NCI-H2107 (cell line): Measurements from ENCODE around the gene CWC25.
"Not testable (repeated sequence)": the region's sequence is repeated elsewhere in the genome, so short reads cannot be mapped to it uniquely, and the experiment has no call there.

Source experiments
- DNase-seq: peaks from one replicate; lab custom pipeline; 2025; lab: John Stamatoyannopoulos, UW

CWC25 gene

DNA sequence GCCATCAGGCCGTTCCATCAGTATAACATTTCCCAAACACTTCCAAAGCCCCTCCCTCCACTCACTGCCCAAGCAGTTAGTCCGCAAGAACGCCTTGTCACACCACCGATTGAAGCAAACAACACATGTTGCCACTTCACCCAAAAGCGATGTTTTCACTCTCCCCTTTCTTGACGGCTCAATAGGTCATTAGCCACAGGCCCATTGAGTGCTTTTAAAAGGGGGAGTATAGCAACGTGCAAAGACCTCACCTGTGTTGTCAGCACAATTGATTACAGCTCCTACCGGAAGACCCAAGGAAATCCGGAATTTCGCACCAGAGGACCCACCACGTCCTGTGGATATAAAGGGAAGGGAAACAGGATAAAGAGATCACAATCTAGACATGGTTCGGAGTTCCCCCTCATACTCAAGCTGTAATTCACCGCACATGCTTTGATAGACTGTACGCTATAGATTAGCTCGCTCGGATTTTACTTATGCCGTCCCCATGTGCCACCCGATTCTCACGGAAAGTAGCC lies 27.7 kb upstream of the CWC25 start:
- no peak for DNase-seq

DNA sequence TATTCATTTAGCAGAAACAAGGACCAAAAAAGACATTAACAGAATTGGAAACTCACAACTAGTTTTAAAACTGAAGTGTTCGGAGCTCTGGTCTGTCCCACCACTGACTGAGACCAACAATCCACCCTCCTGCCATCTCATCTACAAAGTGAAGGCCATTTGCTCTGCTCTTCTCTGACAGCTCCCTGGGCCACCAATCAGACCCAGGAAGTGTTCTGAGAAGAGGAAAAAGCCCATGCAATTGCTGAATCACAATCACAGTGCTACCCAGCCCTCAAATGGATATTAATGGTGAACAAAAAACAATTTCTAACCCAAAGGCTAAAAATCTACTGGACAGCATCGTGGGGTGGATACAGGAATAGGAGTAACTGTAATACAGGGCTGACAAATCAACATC lies 26.3 kb upstream of the CWC25 start:
- DNase-seq, result no peak

DNA sequence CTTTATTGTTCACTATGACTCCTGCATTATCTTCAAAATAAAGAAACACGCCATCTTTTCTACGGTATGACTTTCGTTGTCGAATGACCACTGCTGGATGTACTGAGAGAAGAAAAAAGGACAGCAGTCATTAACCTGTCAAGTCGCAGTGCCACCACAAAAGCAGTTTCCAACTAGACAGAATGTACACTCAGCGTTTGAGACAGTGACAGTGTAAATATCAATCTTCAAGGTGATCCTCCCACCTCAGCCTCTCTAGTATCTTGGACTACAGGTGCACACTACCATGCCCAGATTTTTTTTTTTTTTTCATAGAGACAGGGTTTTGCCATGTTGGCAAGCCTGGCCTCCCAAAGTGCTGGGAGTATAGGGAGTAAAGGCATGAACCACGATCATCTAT lies 25.3 kb upstream of the CWC25 start:
- no peak for DNase-seq

DNA sequence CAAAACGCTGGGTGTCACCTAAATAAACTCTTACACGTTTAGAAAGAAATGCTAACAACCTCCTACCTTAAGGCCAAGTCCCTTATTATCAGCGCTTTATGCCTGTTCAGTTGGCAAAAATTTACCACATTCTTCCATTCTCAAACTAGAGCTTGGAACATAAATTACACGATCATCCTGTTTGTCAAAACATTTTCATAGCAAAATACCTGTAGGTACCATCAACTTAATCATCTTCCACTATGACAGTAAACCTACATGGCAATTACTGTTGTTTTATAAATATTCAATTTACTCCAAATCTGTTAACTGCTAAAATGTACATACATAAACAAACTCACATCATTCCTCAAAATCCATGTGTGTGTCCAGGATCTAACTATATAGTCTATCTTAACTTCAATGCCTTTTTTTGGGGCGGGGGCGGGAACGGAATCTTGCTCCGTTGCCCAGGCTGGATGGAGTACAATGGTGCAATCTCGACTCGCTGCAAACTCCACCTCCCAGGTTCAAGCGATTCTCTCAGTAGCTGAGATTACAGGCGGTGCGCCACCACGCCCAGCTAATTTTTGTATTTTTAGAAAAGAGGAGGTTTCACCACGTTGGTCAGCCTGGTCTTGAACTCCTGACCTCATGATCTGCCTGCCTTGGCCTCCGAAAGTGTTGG lies 24.0 kb upstream of the CWC25 start:
- no peak for DNase-seq

DNA sequence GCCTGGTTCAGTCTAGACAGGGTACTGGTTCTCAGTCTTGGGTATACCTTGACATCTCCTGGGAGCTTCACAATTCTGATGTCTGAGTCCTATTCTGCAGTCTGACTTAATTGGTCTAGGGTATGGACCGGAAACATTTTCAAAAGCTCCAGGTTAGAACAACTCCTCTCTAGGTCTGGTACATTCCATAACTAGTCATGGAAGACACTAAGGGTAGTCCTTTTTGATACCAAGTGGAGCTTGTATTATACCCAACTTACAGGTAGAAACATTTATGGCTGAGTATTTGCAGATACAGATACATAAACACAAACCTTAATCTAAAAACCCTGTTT lies 23.4 kb upstream of the CWC25 start:
- DNase-seq, result no peak

DNA sequence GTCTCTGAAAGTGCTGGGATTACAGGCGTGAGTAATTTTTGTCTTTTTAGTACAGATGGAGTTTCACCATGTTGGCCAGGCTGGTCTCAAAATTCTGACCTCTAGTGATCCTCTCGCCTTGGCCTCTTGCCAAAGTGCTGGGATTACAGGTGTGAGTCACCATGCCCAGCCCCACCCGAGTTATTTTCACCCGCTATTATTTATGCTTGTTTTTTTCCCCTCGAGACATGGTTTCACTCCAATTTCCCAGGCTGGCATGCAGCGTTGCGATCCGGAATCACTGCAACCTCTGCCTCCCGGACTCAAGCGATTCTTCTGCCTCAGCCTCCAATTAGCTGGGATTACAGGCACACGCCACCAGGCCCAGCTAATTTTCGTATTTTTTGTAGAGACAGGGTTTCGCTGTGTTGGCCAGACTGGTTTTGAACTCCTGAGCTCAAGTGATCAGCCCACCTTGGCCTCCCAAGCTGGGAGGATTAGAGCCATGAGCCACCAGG lies 19.2 kb upstream of the CWC25 start:
- DNase-seq, result no peak

DNA sequence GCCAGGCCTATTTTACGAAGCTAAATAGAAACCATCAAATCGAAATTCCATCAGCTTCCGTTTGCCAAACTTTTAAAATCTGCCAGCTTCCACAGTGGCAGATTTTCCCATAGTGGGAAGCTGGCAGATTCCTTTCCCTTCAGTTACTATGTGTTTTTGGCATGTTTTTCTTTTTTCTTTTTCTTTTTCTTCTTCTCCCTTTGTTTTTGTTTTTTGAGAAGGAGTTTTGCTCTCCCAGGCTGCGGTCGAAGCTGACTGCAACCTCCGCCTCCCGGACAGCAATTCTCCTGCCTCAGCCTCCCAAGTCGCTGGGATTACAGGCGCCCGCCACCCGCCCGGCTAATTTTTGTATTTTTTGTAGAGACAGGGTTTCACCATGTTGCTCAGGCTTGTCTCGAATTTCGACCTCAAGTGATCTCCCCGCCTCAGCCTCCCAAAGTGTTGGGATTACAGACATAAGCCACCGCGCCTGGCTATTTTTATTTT lies 684 bp upstream of the CWC25 start:
- no peak for DNase-seq

DNA sequence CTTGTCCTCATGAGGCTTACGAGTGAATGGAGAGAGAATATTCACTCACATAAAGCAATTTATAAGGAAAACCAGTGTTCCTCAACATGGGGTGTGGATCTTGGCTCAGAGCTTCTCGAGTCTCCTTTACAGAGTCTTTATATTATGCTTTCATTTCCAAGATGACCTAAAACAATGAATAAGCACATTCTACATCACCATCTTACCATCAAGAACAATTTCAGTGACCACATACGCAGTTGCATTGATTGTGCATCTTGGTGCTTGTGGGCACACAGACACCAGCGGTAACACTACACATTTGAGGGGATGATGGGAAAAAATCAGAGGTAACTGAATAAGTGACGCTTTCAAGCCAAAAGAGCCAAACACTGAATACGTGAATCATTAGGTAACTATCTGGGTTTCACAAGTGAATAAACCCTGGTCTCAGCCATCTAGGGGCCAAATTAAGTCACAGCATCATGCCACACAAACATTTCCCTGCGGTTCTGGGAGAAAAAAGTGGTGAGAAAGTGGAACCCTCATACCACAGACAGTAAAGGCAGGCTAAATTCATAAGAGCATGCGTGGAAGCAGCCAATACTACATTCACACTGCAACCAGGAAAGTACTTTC lies 9.4 kb downstream of the CWC25 start:
- no peak for DNase-seq

DNA sequence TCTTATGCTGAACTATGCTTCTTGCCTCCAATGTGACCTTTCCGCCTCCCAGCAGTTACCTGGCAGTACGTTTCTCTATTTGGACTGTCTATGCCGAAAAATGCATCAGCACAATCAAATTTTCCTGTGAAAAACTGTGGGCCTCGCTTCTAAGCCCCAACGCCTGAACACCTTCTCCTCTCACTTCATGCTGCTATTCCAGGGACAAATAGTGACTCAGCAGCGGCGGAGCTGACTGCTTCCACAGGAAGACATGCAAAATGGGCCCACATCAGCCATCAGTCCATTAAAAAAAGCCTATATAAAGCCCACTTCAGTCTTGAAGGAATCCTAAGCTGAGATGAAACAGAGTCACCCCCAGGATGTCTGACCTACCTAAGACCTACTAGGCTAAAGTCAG lies 15.3 kb downstream of the CWC25 start:
- DNase-seq, result no peak

DNA sequence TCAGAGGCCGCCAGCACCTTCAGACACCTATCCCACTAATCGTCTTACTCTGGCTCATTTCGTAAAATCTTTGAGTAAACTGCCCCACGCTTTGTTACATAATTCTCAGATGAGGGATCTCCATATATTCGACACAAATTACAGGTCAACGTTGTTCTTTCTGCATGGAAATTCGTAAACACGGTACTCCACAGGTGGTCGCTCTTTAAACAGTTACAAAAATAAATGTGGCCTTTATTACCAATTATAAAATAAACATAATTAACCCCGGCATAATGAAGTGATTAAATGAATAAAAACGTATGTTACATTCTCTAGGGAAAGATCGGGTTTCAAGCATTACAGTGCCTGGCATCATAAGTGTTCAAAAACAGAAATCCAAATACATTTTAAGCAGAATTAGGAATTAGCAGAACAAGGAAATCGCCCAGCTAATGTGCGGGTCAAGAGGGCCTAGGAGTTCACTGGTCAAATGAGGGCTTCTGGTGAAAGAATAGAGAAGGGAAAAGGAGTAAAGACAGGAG lies 24.8 kb downstream of the CWC25 start:
- no peak for DNase-seq

DNA sequence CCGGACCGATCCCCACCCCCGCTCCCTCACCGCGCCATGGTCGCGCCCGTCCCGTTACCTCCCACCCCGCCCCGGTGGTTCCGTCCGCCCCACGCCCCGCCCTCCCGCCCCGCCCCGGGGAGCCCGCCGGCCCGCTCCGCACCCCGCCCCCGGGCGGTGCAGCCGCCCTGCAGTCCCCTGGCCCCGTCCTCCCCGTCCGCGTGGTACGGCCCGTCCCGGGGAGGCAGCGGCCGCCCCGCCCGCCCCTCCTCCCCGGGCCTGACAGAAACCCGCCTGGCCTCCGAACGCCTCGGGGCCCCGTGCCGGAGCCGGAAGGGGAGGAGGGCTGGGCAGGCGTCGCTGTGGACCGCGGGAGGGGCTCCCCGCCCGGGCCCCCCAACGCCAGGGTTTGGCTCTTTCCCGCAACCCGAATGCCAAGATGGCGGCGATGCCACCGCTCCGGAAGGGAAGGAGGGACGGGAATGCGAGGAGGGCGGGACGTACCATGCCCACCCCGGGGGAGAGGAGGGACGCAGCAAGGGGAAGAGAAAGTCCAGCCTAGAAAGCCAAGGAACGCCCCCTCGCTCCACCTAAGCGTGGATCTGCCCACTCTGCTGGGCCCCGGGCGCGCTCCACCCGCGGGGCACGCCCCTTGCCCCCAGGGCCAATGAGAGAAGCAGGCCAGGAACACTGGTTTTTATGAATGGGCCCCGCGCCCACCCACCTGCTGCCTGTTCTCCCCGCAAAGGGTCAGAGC lies 25.5 kb downstream of the CWC25 start, which contains the start of gene PIP4K2B:
Gene PIP4K2B, minus strand, starts transcription at position 56 of the 736 bp plus-strand sequence. CDS start 132 bp downstream, outside the sequence.
- peak; percentile 96 for DNase-seq

DNA sequence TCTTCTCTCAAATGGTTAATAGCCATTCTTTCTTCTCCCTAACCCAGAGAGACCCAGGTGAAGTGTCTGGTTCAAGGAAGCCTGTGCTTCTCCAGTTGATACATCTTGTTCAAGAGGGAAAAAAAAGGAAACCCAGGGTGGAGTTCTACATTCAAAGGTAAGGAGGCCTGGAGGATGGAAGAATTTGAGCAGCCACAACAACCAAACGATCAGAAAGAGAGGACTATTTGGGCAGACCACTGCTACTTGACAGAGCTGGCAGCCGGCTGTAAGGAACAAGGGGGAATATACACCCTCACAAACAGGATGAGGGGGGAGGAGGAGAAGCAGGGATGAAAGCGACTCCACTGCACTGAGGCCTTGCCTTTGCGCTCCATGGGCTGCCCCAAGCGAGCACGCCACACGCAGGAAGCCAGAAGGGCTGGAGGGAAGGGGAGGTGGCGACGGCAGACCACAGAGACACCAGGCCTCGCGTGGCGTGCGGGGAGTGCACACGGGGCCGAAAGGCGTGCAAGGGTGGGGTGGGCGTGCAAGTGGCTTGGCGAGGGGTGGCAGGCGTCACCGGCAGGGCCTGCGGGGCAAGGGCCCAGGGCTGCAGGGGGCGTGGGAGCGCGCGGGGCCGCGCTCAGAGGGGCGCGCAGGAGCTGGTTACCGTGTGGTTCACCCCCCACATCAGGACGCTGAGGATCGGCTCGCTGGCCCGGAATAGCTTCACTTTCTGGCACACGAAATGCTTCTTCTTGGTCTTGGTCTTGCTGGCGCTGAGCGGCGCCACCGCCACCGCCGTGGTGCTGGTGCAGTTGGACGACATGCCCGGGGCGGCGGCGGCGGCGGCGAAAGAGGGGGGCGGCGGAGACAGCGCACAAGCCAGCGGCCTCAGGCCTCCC lies 26.3 kb downstream of the CWC25 start:
- DNase-seq, result no peak

DNA sequence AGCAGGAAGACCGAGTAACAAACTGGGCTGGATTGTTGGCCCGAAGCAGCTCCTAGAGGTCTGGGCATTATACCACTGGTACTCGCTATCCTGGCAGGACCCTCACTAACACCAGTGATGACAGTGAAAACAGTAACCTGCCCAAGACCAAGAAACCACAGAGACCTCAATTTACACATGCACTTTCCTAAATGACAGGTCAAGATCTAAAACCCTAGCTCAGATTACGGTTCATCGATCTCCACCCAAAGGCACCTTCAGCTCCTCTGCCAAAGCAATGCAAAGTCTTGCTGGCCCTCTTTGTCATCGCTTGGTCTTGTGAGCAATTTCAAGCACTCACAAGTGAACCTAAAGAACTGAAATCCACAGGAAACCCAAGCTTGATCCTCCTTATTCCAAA lies 27.3 kb downstream of the CWC25 start:
- DNase-seq, result no peak

DNA sequence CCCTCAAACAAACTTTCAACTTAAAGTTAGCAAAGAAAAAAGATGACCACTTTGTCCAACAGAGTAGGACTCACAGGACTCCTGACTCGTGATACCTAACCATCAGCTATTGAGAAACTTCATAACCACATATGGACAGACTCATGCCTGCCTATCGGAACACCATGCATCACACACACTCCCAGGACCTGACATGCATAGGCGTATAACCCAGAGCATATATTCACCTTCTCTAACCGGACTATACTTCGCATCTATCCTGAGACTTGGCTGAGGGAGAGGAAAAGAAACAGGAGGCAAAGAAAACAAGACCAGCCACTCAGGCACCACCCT lies 28.0 kb downstream of the CWC25 start:
- DNase-seq, result no peak

DNA sequence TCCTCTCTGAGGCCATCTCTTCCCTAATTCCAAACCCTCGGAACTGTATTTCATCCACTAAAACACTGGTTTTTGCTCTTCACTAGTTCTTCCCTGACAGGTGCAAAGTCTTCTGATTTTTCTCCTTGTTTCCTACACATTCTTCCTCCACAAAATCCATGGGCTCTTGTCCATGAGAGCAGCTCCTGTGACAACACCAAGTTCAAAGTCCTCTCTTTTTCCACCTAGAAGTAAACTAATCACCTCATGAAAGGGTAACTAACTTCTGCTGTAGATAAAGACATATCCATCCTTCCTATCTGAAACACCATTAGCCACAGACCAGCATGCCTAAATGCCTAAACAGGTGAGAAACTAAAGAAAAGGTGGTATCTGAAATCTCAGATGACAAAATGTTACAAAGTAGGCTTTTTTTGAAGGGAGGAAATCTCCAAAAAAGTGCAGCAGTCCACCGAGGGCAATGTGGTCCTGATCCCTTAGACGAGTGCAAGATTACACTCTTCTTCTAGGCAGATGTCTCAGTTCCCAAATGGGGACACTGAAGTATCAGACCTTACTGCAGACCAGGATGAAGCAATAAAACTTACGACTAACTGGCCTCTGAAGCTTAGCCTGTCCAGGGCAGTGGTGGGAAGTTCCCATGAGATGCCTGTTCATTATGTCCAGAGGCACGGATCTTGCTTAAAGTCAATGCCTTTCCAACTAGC lies 28.5 kb downstream of the CWC25 start:
- DNase-seq, result no peak

DNA sequence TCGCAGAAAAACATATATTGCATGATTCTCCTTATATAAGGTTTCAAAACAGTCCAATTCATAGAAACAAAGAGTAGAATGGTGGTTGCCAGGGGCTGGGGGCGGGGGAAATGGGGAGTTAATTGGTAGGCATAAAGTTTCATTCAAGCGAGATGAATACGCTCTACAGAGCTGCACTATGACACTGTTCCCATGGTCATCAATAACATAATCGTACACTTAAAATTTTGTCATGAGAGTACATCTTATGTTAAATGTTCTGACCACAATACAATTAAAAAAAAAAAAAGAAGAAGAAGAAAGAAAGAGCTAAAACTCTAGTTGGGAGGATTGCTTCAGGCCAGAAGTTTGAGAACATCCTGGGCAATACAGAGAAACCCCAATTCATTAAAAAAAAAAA lies 30.9 kb downstream of the CWC25 start:
- DNase-seq, result no peak

DNA sequence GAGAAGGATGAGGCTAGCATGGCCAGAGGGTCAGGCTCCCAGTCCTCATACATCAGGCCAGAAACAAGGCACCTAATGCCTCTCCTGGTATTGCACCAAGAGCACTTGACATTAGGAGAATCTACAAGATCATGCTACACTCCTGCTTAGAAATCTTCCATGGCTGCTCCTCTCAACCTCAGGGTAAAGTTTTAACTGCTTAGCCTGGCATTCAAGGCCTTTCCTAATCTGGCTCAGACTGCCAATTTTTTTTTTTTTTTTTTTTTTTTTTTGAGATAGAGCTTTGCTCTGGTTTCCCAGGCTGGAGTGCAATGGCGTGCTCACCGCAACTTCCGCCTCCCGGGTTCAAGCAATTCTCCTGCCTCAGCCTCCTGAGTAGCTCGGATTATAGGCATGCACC lies 34.0 kb downstream of the CWC25 start:
- no peak for DNase-seq

DNA sequence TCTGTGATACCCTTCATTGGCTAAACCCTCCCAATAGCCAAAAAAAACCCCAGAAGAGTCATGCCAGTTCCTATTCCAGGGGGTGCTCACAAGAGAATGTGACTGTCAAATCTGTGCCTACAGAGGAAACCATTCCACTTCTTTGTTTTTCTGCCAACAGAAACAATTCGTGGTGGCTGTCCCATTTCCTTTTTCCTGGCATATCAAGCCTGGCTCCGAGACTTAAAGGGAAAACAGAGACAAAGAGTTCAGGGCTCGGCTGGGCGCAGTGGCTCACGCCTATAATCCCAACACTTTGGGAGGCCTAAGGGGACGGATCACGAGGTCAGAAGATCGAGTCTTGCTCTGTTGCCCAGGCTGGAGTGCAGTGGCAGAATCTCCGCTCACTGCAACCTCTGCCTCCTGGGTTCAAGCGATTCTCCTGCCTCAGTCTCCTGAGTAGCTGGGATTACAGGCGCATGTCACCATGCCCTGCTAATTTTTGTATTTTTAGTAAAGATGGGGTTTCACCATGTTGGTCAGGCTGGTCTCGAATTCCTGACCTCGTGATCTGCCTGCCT lies 34.9 kb downstream of the CWC25 start:
- DNase-seq, result not testable (repeated sequence)

DNA sequence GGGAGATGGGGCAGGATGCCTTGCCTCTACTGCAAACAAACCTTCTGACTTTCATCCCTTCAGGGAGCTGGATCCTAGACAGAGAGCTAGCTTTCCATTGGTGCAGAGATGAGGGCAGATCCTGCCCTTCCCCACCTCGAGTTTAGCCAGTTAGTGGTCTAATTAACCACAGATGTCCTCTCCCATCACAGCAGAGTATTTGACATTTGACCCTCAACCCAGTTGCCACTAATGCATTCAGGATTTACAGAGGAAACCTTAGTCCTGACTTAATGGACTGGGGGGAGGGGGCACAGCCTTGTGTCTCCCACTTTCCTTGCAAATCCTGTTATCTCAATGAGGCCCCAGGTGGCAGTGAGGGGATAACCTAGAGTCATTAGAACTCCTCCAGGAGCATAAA lies 35.9 kb downstream of the CWC25 start:
- DNase-seq, result no peak

DNA sequence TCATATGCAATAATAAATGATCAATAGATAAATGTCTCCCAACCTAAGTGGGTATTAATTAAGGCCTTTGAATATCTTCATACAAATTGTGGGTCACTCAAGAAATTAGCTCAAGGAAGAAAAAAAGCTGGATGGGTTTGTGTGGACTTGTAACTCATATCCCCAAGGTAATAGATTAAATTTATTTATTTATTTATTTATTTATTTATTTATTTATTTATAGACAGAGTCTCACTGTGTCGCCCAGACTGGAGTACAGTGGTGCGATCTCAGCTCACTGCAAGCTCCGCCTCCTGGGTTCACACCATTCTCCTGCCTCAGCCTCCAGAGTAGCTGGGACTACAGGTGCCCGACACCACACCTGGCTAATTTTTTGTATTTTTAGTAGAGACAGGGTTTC lies 37.1 kb downstream of the CWC25 start:
- DNase-seq, result not testable (repeated sequence)

DNA sequence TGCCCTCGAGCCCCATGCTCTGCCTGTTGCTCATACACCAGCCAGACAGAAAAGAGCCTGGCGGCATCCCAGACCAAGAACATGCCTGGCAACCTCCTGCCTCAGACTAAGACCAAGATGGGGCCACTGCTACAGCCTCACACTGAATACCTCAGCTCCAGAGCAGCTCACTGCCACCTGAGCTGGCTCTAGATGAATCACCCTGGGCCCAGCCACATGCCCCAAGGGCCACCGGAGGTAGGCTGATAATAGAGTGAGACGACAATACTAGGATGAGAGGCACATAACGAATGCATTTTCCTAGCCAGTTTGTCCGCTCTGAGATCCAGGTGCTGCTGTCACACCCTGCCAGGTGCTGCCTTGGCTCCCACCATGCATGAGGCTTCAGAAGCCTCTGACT lies 38.7 kb downstream of the CWC25 start:
- no peak for DNase-seq
